ENCODE data around the gene PRG2. TPM values are rescaled to one million over a fixed set of nuclear protein-coding genes. Genes with fewer than 3 reads are reported as not detected.

The PRG2 gene
- total and polyA plus RNA-seq, 2 of the 4 experiments (the other 2 are of a cell fraction) = not detected

GRCh38 chr11:57368845-57369232 lies 21.6 kb downstream of the PRG2 start:
- no peak for TF ChIP-seq FOS (IDR thresholded peaks at IDR 0.05; ENCODE audit: low read depth, low read length)
- TF ChIP-seq CTCF (conservative IDR thresholded peaks at IDR 0.05; ENCODE audit: low read depth, low read length) = no peak
- TF ChIP-seq MXI1 (IDR thresholded peaks at IDR 0.05; ENCODE audit: borderline replicate concordance, low read depth, low read length) = no peak
- no peak for TF ChIP-seq CEBPB (IDR thresholded peaks at IDR 0.05; ENCODE audit: low read depth, low read length)
- TF ChIP-seq MAZ (IDR thresholded peaks at IDR 0.05; ENCODE audit: borderline replicate concordance, low read depth, low read length) = no peak
- no peak for TF ChIP-seq ELK1 (IDR thresholded peaks at IDR 0.05; ENCODE audit: borderline replicate concordance, low read depth, low read length)
- TF ChIP-seq SMC3 (IDR thresholded peaks at IDR 0.05; ENCODE audit: low read depth, low read length) = no peak
- no peak for TF ChIP-seq RCOR1 (IDR thresholded peaks at IDR 0.05; ENCODE audit: insufficient replicate concordance, low read length)
- TF ChIP-seq RAD21 (IDR thresholded peaks at IDR 0.05; ENCODE audit: low read length) = no peak
- no peak for TF ChIP-seq RFX5 (IDR thresholded peaks at IDR 0.05; ENCODE audit: low read depth, low read length)
- TF ChIP-seq POLR2A (IDR thresholded peaks at IDR 0.05; ENCODE audit: low read depth, low read length) = no peak
- TF ChIP-seq NFE2L2 (IDR thresholded peaks at IDR 0.05; ENCODE audit: low read depth, low read length) = no peak
- no peak for TF ChIP-seq BHLHE40 (IDR thresholded peaks at IDR 0.05; ENCODE audit: low read depth, low read length)
- no peak for TF ChIP-seq USF2 (IDR thresholded peaks at IDR 0.05; ENCODE audit: low read depth, low read length)
- Histone ChIP-seq H3K9ac (ENCODE audit: low read depth, low read length) (no peak overlapping the region), H3K4ac (ENCODE audit: low read depth, low read length) (no peak overlapping the region), H2BK15ac (ENCODE audit: low read depth, low read length) (no peak overlapping the region), H3K23ac (ENCODE audit: low read depth, low read length) (no peak overlapping the region), H3K4me1 (ENCODE audit: control insufficient read depth, insufficient read depth, low read length) (no peaks in the 10 kb centered on the region), H2BK20ac (ENCODE audit: low read depth, low read length) (no peak overlapping the region), H3K18ac (ENCODE audit: low read depth, low read length) (no peak overlapping the region), H3K56ac (ENCODE audit: extremely low read depth, insufficient read depth, low read length) (no peak overlapping the region), H2AK5ac (ENCODE audit: low read depth, low read length) (no peak overlapping the region), H3K79me1 (ENCODE audit: low read depth in 1 of 2, low read length in 2 of 2) (no peaks in the 10 kb centered on the region), H3K36me3 (ENCODE audit: control insufficient read depth, insufficient read depth, low read length) (no peaks in the 10 kb centered on the region), H2BK5ac (ENCODE audit: low read depth, low read length, poor library complexity, severe bottlenecking) (no peak overlapping the region), H2AFZ (replicated peaks; ENCODE audit: low read length, poor library complexity) (no peak overlapping the region), H3K4me3 (ENCODE audit: insufficient read depth, low read depth, low read length) (no peak overlapping the region), H4K91ac (ENCODE audit: insufficient read depth, low read depth, low read length) (no peak overlapping the region), H4K8ac (ENCODE audit: low read depth in 2 of 2, low read length in 2 of 2) (no peak overlapping the region), H2AK9ac (replicated peaks; ENCODE audit: low read depth, low read length, poor library complexity) (no peak overlapping the region), H3K4me2 (ENCODE audit: low read depth, low read length) (no peak overlapping the region), H3K27ac (ENCODE audit: insufficient read depth, low read length) (no peak overlapping the region), H3K14ac (replicated peaks; ENCODE audit: low read depth, low read length) (no peak overlapping the region), H3K9me3 (ENCODE audit: control insufficient read depth, insufficient read depth, low read length) (no peaks in the 10 kb centered on the region), H4K5ac (ENCODE audit: low read depth, low read length) (no peak overlapping the region), H2BK120ac (ENCODE audit: low read depth, low read length) (no peak overlapping the region), H4K20me1 (ENCODE audit: insufficient read depth, low read length) (no peaks in the 10 kb centered on the region), H3K27me3 (ENCODE audit: control insufficient read depth, insufficient read depth, low read length) (peaks cover 39% of the 10 kb centered on the region), H3K9me1 (ENCODE audit: insufficient read depth, low read length) (no peaks in the 10 kb centered on the region)
- BruUV-seq (replicated peaks) = no TSS peak
- dilution Hi-C loops (cut with HindIII; ENCODE audit: low sequenced_read_pairs, unreplicated experiment) = no loop called here
- ATAC-seq (ENCODE audit: low read depth) (no peak), DNase-seq (no peak)
- ChIA-PET POLR2A (ENCODE audit: unreplicated experiment) (no interaction called here), CTCF (no interaction called here)
- WGBS, 2 experiments (ENCODE audit: extremely low coverage in 2 of 2, insufficient read length in 1 of 2) = 43% methylated on average over 1 of the region's 5 CpGs; no CpG with 5 or more reads in 1 of the 2 experiments
- intact Hi-C loops (cut with micrococcal nuclease) = no loop called here
- in situ Hi-C loops (cut with MboI; ENCODE audit: low sequenced_read_pairs) = loop anchor here (25.0 kb wide), 1 partner anchor 532 kb away; no protein-coding TSS in a partner anchor
